OCI-LY1 (cell line): ENCODE measurements around the gene BOK.

Experiments
- CTCF ChIP-seq: fragments of 200-600 bp; sonication (generic), shearing (Covaris generic); IDR thresholded peaks from 2 replicates; pipeline ENCODE4 v1.5.1; 2017; ENCODE audit warnings: mild to moderate bottlenecking, antibody characterized with exemption, low read length, moderate library complexity, mixed read lengths
- EZH2 ChIP-seq: fragments of 200-600 bp; sonication (generic), shearing (Covaris generic); IDR thresholded peaks from 2 replicates; pipeline ENCODE4 v1.8.0; 2017; ENCODE audit warnings: borderline replicate concordance, mixed run types, mild to moderate bottlenecking, antibody characterized with exemption, low read length, moderate library complexity, mixed read lengths

- no peak for TF ChIP-seq CTCF
- no peak for TF ChIP-seq EZH2
These were observed 33.7 kb downstream of the BOK start for GRCh38 chr2:241592126-241592845.
